Measurements from ENCODE around the gene ACIN1. TPM values are rescaled to one million over a fixed set of nuclear protein-coding genes. Genes with fewer than 3 reads are reported as not detected.
A peak's percentile ranks its signal among the peaks of the same experiment; 100 is the strongest.

ACIN1 gene
- total and polyA plus RNA-seq, 2 of the 13 experiments (the other 11 are each of a cell fraction or from before 2014, with no cell fraction given), result 165 to 183 TPM

GRCh38 chr14:23105348-23105824 lies 10.4 kb upstream of the ACIN1 start (continued):
- no peak for TF ChIP-seq PRDM15 (CRISPR knock-in tag; IDR thresholded peaks at IDR 0.05)
- no peak for TF ChIP-seq ZNF564 (CRISPR knock-in tag; IDR thresholded peaks at IDR 0.05)
- TF ChIP-seq ZNF567 (CRISPR knock-in tag; IDR thresholded peaks at IDR 0.05; ENCODE audit: borderline replicate concordance), result no peak
- TF ChIP-seq TSC22D2 (CRISPR knock-in tag; IDR thresholded peaks at IDR 0.05; ENCODE audit: borderline replicate concordance), result no peak
- no peak for TF ChIP-seq KLF16 (CRISPR knock-in tag; IDR thresholded peaks at IDR 0.05)

- POLR2A ChIA-PET, result interaction anchor here (4.5 kb wide), 1 partner anchor 10 kb away, joined by 52 read pairs; the partner anchor contains the start of genes ACIN1 and C14orf119
- in situ Hi-C loops (cut with HindIII; ENCODE audit: extremely low pct_ligation_motif_present, low pct_unique_long_range_greater_than_20kb) (loop anchor here (5.0 kb wide), 1 partner anchor 37 kb away; no protein-coding TSS in a partner anchor), intact Hi-C loops (cut with micrococcal nuclease; ENCODE audit: unreplicated experiment) (no loop called here)
- BruUV-seq (replicated peaks), result no TSS peak
- no peaks in the 10 kb centered on the region for H3K9me3 ChIP-seq (ENCODE audit: low read length)
- peaks cover 8 to 49% of the 10 kb centered on the region in 2 experiments for H3K27me3 ChIP-seq (ENCODE audit: control insufficient read depth in 1 of 2, insufficient read depth in 2 of 2, low read length in 2 of 2)
- H3K27ac ChIP-seq (ENCODE audit: extremely low read length, insufficient read depth, low read length), result no peak within 1 kb of the TSS
- 7% methylated on average over 11 of the region's 11 CpGs for WGBS (ENCODE audit: low lambda C conversion rate)
- H3K4me2 ChIP-seq (ENCODE audit: low read depth, low read length), result peak within 1 kb of the TSS; percentile 70
- H4K20me1 ChIP-seq (ENCODE audit: insufficient read depth, low read length), result no peaks in the 10 kb centered on the region
- CTCF ChIA-PET (ENCODE audit: low intra/inter-chr PET ratio, low total read pairs), result no interaction called here
- peak within 1 kb of the TSS; percentile 19; the same call in 1 of the 2 replicates for H3K9ac ChIP-seq (ENCODE audit: insufficient read depth, low read depth, low read length)
- H3K79me2 ChIP-seq (ENCODE audit: insufficient read depth, low read length), result no peaks in the 10 kb centered on the region
- H2AFZ ChIP-seq (ENCODE audit: low read length), result peak within 1 kb of the TSS; percentile 39
- FAIRE-seq (no peak), ATAC-seq (peak; percentile 73), DNase-seq (ENCODE audit: low spot score) (no peak)
- H3K4me1 ChIP-seq (ENCODE audit: insufficient read depth, low read length), result peaks cover 40% of the 10 kb centered on the region
- H3K4me3 ChIP-seq (replicated peaks in 1 of 3; ENCODE audit: insufficient read depth in 1 of 3, low read depth in 2 of 3, low read length in 3 of 3), result peak within 1 kb of the TSS in 2 of 3 experiments; percentile 15 to 44; a peak in 4 of 6 replicates
- no peaks in the 10 kb centered on the region for H3K36me3 ChIP-seq (replicated peaks in 1 of 2; ENCODE audit: control insufficient read depth in 1 of 2, insufficient read depth in 2 of 2, low read length in 2 of 2)
- TF ChIP-seq ZBTB33 (CRISPR knock-in tag; IDR thresholded peaks at IDR 0.05), result no peak
- no peak for TF ChIP-seq MTERF4 (CRISPR knock-in tag; IDR thresholded peaks at IDR 0.05)
- TF ChIP-seq ZNF343 (CRISPR knock-in tag; IDR thresholded peaks at IDR 0.05), result no peak
- 0 out of 2 replicates have a peak, but pooled peaks have one; percentile 7 for TF ChIP-seq ZFY (CRISPR knock-in tag; IDR thresholded peaks at IDR 0.05)
- peak; percentile 61; the same call in 1 of the 2 replicates for TF ChIP-seq ZNF572 (CRISPR knock-in tag; IDR thresholded peaks at IDR 0.05)
- TF ChIP-seq HNRNPK (IDR thresholded peaks at IDR 0.05; ENCODE audit: low read depth, low read length, poor library complexity, severe bottlenecking), result peak; percentile 79
- peak; percentile 53 for TF ChIP-seq PCBP2 (optimal IDR thresholded peaks at IDR 0.05; ENCODE audit: low read depth, low read length, poor library complexity, severe bottlenecking)
- no peak for TF ChIP-seq ZSCAN30 (CRISPR knock-in tag; IDR thresholded peaks at IDR 0.05)
- peak; percentile 46; the same call in 1 of the 2 replicates for TF ChIP-seq HIVEP1 (CRISPR knock-in tag; IDR thresholded peaks at IDR 0.05)
- TF ChIP-seq POLR2AphosphoS2 (IDR thresholded peaks at IDR 0.05; ENCODE audit: low read depth, low read length), result no peak
These were observed 9.8 kb upstream of the ACIN1 start, which contains the start of gene CIROP for GRCh38 chr14:23104591-23105347. Gene CIROP, minus strand, starts transcription at chr14:23104989. Its CDS starts 69 bp downstream, at chr14:23104920.

All from HepG2 (cell line).